Left ventricle myocardium superior (tissue), 1 donor: Measurements from ENCODE around the gene CETP. TPM values are rescaled to one million over a fixed set of nuclear protein-coding genes. Genes with fewer than 3 reads are reported as not detected.

Source experiments
- ATAC-seq: fragments of 200-7000 bp; cut with Tn5 transposase; one replicate; pipeline ENCODE4 v1.9.1; 2020; ENCODE audit warnings: mild to moderate bottlenecking, moderate library complexity
- DNase-seq: peaks from one replicate; pipeline ENCODE4 v3.0.0-alpha.2; 2020
- intact Hi-C: fragments of 100-400 bp; cut with micrococcal nuclease; formaldehyde crosslinking; loops from one replicate; pipeline ENCODE4 v1.11.0; 2022
- total RNA-seq: library from RNA; stranded (reverse); fragmentation: NEBNext Ultra II Directional; extraction: Animal tissue kit (Norgen Biotek cat#: 25700); gene quantifications from one replicate; pipeline ENCODE4 v1.2.1, GENCODE V29; 2021
- donor health status: DM: no; HTN: yes; CAD: no; lungs with severe emphysema.

Gene CETP
- total RNA-seq, 1 donor from 2014 or later = 0.37 TPM

GRCh38 chr16:57025941-57026777, 64.4 kb downstream of the CETP start:
- intact Hi-C loops = no loop called here
- DNase-seq (peak; percentile 46), ATAC-seq (peak; percentile 56)

DNA sequence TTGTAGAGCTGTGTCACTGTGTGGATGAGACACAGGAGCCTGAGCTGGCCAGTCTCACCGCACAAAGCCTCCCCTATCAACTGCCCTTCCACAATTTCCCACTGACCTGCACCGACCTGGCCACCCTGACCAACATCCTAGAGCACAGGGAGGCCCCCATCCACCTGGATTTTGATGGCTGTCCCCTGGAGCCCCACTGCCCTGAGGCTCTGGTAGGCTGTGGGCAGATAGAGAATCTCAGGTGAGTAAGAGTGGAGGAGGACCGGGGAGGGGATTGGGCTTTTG, 65.0 kb downstream of the CETP start:
- DNase-seq (no peak), ATAC-seq (no peak)
- intact Hi-C loops = no loop called here

GRCh38 chr16:57027067-57027466, 65.3 kb downstream of the CETP start:
- DNase-seq (no peak), ATAC-seq (no peak)
- intact Hi-C loops = no loop called here

DNA sequence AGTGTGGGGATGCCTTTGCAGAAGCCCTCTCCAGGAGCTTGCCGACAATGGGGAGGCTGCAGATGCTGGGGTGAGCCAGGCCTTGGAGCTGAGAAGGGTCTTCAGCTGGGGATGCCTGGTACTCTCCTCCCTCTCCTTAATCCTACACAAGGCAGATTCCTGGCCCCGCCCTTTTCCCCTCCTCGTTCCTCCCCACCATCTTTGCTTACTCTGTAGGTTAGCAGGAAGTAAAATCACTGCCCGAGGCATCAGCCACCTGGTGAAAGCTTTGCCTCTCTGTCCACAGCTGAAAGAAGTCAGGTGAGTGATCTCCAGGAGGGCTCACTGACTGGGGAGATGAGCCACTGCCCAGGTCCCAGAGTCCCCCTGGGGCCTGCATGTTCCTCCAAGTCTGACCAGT, 66.3 kb downstream of the CETP start:
- intact Hi-C loops = no loop called here
- no peak for DNase-seq
- ATAC-seq = no peak

- ATAC-seq (no peak), DNase-seq (no peak)
- intact Hi-C loops = no loop called here
Measured at GRCh38 chr16:57029161-57030160, 67.7 kb downstream of the CETP start.

DNA sequence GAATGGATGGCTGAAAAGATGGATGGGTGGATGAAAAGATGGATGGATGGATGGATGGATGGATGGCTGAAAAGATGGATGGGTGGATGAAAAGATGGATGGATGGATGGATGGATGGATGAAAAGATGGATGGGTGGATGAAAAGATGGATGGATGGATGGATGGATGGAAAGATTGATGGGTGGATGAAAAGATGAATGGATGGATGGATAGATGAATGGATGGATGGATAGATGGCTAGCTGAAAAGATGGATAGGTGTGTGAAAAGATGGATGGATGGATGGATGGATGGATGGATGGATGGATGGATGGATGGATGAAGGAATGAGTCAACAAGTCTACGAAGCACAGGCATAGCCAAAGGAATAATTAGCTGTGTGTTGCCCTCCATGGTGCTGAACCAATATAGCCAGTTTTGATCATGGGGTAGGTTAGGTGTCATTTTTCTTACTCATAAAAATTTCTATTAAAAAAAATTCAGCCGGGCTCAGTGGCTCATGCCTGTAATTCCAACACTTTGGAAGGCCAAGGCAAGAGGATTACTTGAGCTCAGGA, 68.7 kb downstream of the CETP start:
- intact Hi-C loops = no loop called here
- ATAC-seq = no peak

DNA sequence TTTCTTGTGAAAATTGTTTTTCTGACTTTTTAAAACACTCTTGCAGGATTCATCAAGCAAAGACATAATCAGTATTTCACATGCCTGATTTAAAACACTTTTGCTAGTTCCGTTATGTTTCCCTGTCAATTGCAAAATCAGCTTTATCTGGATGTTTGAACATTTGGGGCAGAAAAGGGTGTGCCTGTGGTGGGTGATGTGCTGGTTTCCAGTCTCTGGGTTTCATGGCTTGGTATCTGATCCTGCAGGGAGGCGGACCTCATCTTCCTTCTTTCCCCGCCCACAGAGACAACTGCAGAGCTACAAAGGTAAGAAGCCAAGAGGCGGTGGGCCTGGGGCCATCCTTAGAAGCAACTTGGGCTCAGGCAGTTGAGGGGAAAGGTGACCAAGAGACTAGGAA, 69.4 kb downstream of the CETP start:
- intact Hi-C loops = no loop called here
- no peak for DNase-seq
- no peak for ATAC-seq

More for the DNA sequence above, 68.7 kb downstream of the CETP start:
- DNase-seq = no peak

DNA sequence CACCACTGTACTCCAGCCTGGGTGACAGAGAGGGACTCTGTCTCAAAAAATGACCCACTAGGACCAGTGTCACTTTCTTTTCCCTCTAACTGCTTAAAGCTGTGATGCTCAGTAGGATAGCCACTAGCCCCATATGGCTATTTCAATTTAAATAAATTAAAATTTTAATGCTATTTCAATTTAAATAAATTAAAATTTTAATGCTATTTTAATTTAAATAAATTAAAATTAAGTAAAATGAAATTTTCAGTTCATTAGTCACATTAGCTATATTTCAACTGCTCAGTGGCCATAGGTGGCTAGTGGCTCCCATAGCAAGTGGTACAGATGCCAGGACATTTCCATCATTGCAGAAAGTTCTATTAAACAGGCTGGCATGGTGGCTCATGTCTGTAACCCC, 70.6 kb downstream of the CETP start:
- ATAC-seq (no peak), DNase-seq (no peak)
- intact Hi-C loops = no loop called here

- intact Hi-C loops = no loop called here
- ATAC-seq = no peak
- no peak for DNase-seq
Measured at GRCh38 chr16:57032931-57033330, 71.2 kb downstream of the CETP start.

Other genes with a start within 250 kb of the CETP start
- gene NUP93, start 231.8 kb upstream of the CETP start, total RNA-seq = 26.2 TPM
- gene SLC12A3, start 96.7 kb upstream of the CETP start, total RNA-seq = not detected
- 129 TPM for gene HERPUD1, start 29.8 kb upstream of the CETP start, total RNA-seq
- gene NLRC5, start 27.6 kb downstream of the CETP start, total RNA-seq = 9.8 TPM
- 11.2 TPM for gene CPNE2, start 130.6 kb downstream of the CETP start, total RNA-seq
- 59.0 TPM for gene PSME3IP1, start 224.1 kb downstream of the CETP start, total RNA-seq
- gene RSPRY1, start 224.4 kb downstream of the CETP start, total RNA-seq = 20.3 TPM